Activated gamma-delta T cell (primary cell): ENCODE measurements around the gene C3orf49.

ENCODE experiments used
- DNase-seq: peaks from one replicate; lab custom pipeline; 2025; lab: John Stamatoyannopoulos, UW

Gene C3orf49

GRCh38 chr3:63886858-63887257 lies 67.8 kb downstream of the C3orf49 start:
- DNase-seq: no peak

- no peak for DNase-seq
Measured at GRCh38 chr3:63891518-63891917, 72.4 kb downstream of the C3orf49 start.

DNA sequence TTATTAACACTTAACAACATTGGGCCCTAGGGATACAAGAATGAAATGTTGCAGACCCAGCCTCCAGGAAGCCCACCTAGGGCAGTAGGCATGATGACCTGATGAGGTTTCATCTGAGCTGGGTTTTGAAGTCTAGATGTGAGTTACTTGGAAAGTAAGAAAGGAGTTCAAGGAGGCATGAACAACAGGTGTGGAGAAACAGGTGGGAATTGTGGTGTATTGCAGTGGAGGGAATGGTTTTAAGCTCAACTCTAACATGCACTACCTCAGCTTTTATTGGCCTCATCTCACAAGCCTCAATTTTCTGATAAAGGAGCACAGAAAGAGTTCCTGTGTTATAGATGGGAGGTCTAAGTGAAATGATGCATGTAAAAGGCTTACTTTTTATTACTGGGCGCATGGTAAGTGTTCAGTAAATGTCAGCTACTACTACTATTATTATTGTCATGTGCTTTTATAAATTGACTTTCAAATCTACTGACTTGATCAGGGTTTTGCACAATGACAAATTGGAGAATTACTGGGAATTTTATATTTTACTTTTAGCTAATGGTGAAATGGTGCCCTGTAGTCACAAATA lies 73.8 kb downstream of the C3orf49 start:
- DNase-seq: no peak

GRCh38 chr3:63895422-63896189 lies 76.5 kb downstream of the C3orf49 start:
- no peak for DNase-seq

DNA sequence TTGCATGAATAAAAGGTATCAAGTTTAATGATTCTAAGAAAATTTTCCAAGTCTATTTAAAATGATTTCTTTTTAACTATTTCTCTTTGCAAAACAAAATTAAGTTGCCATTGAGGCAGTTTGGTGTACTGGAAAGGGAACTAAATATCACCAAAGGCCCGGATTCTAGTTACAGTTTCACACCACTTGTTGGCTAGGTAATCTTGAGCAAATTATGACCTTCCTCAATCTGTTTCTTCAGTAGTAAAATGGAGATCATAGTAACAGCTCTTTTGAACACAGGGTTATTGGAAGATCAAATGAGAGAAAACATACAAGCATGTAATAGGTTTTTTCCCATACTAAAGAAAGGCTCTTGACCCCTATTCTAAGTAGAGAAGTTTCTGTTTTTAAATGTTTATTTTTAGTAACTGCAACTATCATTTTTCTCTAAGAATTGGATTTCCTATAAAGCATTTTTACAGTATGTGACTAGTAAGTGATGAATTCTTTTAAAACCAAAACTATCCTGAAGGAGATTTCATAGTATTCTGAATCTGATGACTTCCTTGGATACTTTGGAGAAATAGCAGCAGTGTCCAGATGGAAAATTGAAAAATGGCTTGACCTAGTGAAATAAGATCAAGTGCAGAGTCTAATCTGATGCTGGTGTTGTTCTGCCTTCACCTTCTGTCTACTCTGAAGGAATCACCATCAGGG lies 77.4 kb downstream of the C3orf49 start:
- no peak for DNase-seq
